Kidney epithelial cell (primary cell): Measurements from ENCODE around the gene GPC6. TPM values are rescaled to one million over a fixed set of nuclear protein-coding genes. Genes with fewer than 3 reads are reported as not detected.

Experiments used
- DNase-seq: peaks from one replicate; pipeline ENCODE4 v3.0.0-alpha.2; 2010; ENCODE audit warnings: low read depth
- H3K27me3 ChIP-seq: 2 replicates; pipeline ENCODE4 v1.6.0; 2011; ENCODE audit warnings: low read length; ENCODE audit not compliant: control insufficient read depth, insufficient read depth
- H3K36me3 ChIP-seq: 2 replicates; pipeline ENCODE4 v1.5.1; 2011; ENCODE audit warnings: low read length; ENCODE audit not compliant: control insufficient read depth, insufficient read depth
- H3K4me3 ChIP-seq: 2 replicates; pipeline ENCODE4 v1.5.1; 2011; ENCODE audit warnings: low read depth, mild to moderate bottlenecking, control low read depth, low read length
- CTCF ChIP-seq: IDR thresholded peaks from 2 replicates; pipeline ENCODE4 v1.5.1; 2011; ENCODE audit warnings: mild to moderate bottlenecking, moderate library complexity, low read length, control low read depth, inconsistent platforms; ENCODE audit not compliant: insufficient read depth, poor library complexity, severe bottlenecking
- total RNA-seq: library from RNA; depleted of rRNA; stranded (reverse); fragments of >200 nt; gene quantifications from 2 replicates; pipeline ENCODE4 v1.2.3, GENCODE V29; 2015

GPC6 gene
- total RNA-seq, 1 donor from 2014 or later = 62.7 TPM

GRCh38 chr13:94394723-94395122 is 1168.1 kb downstream of the GPC6 start:
- Histone ChIP-seq H3K36me3 (no peaks in the 10 kb centered on the region), H3K27me3 (no peaks in the 10 kb centered on the region), H3K4me3 (no peak overlapping the region)
- DNase-seq = no peak
- TF ChIP-seq CTCF = no peak

DNA sequence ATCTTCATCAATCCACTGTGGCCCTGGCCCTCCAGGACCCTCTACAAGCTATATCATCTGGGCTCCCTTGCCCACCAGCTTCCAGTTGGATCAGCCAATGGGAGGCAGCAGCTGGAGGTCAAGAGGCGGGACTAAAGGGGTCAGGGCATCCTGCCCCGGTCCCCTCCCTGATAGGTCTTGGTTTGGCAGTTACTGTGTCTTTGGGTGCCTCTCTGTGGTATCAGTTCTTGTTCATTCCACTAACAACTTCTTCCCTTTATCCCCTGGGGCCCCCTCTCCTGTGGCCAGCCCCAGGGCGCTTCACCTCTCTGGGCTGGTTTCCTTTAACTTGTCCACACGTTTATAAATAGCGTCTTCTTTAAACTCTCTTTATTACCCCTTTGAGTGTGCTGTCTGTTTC is 1169.3 kb downstream of the GPC6 start:
- no peak overlapping the region for H3K4me3 ChIP-seq
- no peak for DNase-seq
- H3K27me3 ChIP-seq = no peaks in the 10 kb centered on the region
- no peaks in the 10 kb centered on the region for H3K36me3 ChIP-seq
- no peak for TF ChIP-seq CTCF

- H3K27me3 ChIP-seq = no peaks in the 10 kb centered on the region
- DNase-seq = no peak
- no peak overlapping the region for H3K4me3 ChIP-seq
- TF ChIP-seq CTCF = no peak
- no peaks in the 10 kb centered on the region for H3K36me3 ChIP-seq
These were observed 1173.2 kb downstream of the GPC6 start for GRCh38 chr13:94399812-94400211.

DNA sequence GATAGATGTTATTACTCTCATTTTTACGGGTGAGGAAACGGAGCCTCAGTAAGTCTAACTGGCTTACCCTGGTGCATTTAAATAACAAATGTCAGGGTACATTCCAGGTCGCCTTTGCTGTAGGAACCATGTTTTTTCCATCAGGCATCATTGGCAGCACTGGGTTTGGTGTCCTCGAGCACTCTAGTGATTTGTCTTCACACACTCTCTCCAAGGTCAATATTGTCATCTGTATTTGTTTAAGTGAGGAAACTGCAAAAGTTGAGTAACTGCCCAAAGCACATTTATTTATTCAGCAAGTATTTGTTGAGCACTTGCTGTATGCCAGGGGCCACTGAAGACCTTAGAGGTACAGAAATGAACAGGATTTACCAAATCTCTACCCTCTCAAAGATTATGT is 1174.3 kb downstream of the GPC6 start:
- H3K4me3 ChIP-seq = no peak overlapping the region
- no peaks in the 10 kb centered on the region for H3K27me3 ChIP-seq
- no peak for TF ChIP-seq CTCF
- H3K36me3 ChIP-seq = no peaks in the 10 kb centered on the region
- no peak for DNase-seq

GRCh38 chr13:94408314-94409036 is 1181.9 kb downstream of the GPC6 start:
- TF ChIP-seq CTCF = no peak
- Histone ChIP-seq H3K27me3 (no peaks in the 10 kb centered on the region), H3K36me3 (no peaks in the 10 kb centered on the region), H3K4me3 (no peak overlapping the region)
- no peak for DNase-seq

DNA sequence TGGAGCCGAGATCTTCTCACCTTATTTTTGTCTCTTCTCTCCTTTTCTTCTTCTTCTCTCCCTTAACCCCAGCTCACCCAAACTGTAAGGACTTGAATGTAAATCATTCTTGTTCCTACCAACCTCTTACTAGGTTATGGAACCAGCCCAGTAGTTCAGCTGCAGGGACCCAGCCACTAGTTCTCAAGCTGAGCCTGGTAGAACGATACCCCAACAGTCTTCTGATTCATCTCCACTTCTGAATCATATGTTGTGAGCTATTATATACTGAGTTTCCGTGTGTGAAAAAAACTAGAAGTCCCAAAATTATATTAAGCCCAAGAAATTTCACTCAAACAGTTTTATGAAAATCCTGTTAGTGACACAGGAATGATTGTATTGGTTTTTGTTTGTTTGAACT is 1185.1 kb downstream of the GPC6 start:
- no peak overlapping the region for H3K4me3 ChIP-seq
- no peak for TF ChIP-seq CTCF
- no peak for DNase-seq
- H3K36me3 ChIP-seq = no peaks in the 10 kb centered on the region
- H3K27me3 ChIP-seq = no peaks in the 10 kb centered on the region
